Naive thymus-derived CD4-positive, alpha-beta T cell (primary cell): ENCODE measurements around the gene DUSP28. TPM values are rescaled to one million over a fixed set of nuclear protein-coding genes. Genes with fewer than 3 reads are reported as not detected.
A peak's percentile ranks its signal among the peaks of the same experiment; 100 is the strongest.

ENCODE experiments used
- ATAC-seq: fragments of 150-1000 bp; cut with Tn5 transposase; 2 replicates; pipeline ENCODE4 v1.10.0; 2021; ENCODE audit warnings: mild to moderate bottlenecking, moderate library complexity
- CTCF ChIA-PET: fragments of 350-600 bp; sonication (Branson Sonifier 250); formaldehyde crosslinking; loops from one replicate; lab custom pipeline; 2021; ENCODE audit warnings: antibody characterized with exemption; lab: Charles Lee
- POLR2A ChIA-PET: fragments of 350-600 bp; sonication (Branson Sonifier 250); formaldehyde crosslinking; loops from one replicate; lab custom pipeline; 2021; ENCODE audit warnings: antibody characterized with exemption, inconsistent platforms; lab: Charles Lee
- DNase-seq, 9 donors: peaks; one replicate each; pipeline versions ENCODE4 v3.0.0 to v3.0.0-alpha.2; 2020 to 2022; ENCODE audit warnings: mixed read lengths in 1 of 9
- H3K27ac ChIP-seq: one replicate; pipeline ENCODE4 v1.7.0; 2013; ENCODE audit warnings: mild to moderate bottlenecking, low read depth, low read length, moderate library complexity
- H3K27me3 ChIP-seq, 2 donors: one replicate each; pipeline ENCODE4 v1.7.0; 2013; ENCODE audit warnings: low read length in 2 of 2, mild to moderate bottlenecking in 2 of 2, moderate library complexity in 2 of 2; ENCODE audit not compliant: control insufficient read depth in 2 of 2, insufficient read depth in 2 of 2
- H3K36me3 ChIP-seq, 3 experiments: 1 replicate in 2 of 3; 2 replicates in 1 of 3; pipeline ENCODE4 v1.7.0; 2013; ENCODE audit warnings: low read length in 3 of 3, mild to moderate bottlenecking in 3 of 3, moderate library complexity in 1 of 3; ENCODE audit not compliant: insufficient read depth in 3 of 3, control insufficient read depth in 2 of 3
- H3K4me1 ChIP-seq, 2 donors: one replicate each; pipeline ENCODE4 v1.7.0; 2013; ENCODE audit warnings: low read length in 2 of 2, mild to moderate bottlenecking in 2 of 2, moderate library complexity in 1 of 2; ENCODE audit not compliant: control insufficient read depth in 2 of 2, insufficient read depth in 2 of 2
- H3K4me3 ChIP-seq: 2 replicates; pipeline ENCODE4 v1.7.0; 2013; ENCODE audit warnings: mild to moderate bottlenecking, low read length
- H3K9me3 ChIP-seq, 3 experiments: 1 replicate in 2 of 3; 2 replicates in 1 of 3; pipeline ENCODE4 v1.7.0; 2013; ENCODE audit warnings: low read length in 3 of 3; ENCODE audit not compliant: control insufficient read depth in 2 of 3
- H3K27ac Mint-ChIP-seq, 9 donors: one replicate each; pipeline ENCODE4 v1.8.0; 2020 to 2022; ENCODE audit warnings: mixed read lengths in 9 of 9, mild to moderate bottlenecking in 8 of 9, moderate library complexity in 5 of 9, inconsistent platforms in 2 of 9
- H3K27me3 Mint-ChIP-seq, 5 donors: one replicate each; pipeline ENCODE4 v1.8.0; 2021 to 2022; ENCODE audit warnings: mixed read lengths in 5 of 5, mild to moderate bottlenecking in 1 of 5
- H3K36me3 Mint-ChIP-seq, 5 donors: one replicate each; pipeline ENCODE4 v1.8.0; 2020 to 2022; ENCODE audit warnings: mixed read lengths in 5 of 5, mild to moderate bottlenecking in 3 of 5, inconsistent platforms in 1 of 5
- H3K4me1 Mint-ChIP-seq, 7 donors: one replicate each; pipeline ENCODE4 v1.8.0; 2020 to 2022; ENCODE audit warnings: mixed read lengths in 7 of 7, mild to moderate bottlenecking in 3 of 7, inconsistent platforms in 1 of 7
- H3K4me3 Mint-ChIP-seq, 10 donors: one replicate each; pipeline ENCODE4 v1.8.0; 2020 to 2022; ENCODE audit warnings: mild to moderate bottlenecking in 10 of 10, mixed read lengths in 10 of 10, moderate library complexity in 6 of 10, inconsistent platforms in 2 of 10
- H3K9me3 Mint-ChIP-seq, 11 donors: one replicate each; pipeline ENCODE4 v1.8.0; 2020 to 2022; ENCODE audit warnings: mixed read lengths in 11 of 11, mild to moderate bottlenecking in 4 of 11, inconsistent platforms in 1 of 11, moderate library complexity in 1 of 11
- intact Hi-C, 2 donors: fragments of 100-400 bp; cut with micrococcal nuclease; formaldehyde crosslinking; loops; one replicate each; pipeline ENCODE4 v1.15.1; 2023
- polyA plus RNA-seq, 2 donors: library from polyadenylated mRNA; unstranded; fragments of 300-500 nt; fragmentation: Illumina TruSeq; gene quantifications; one replicate each; pipeline ENCODE4 v1.2.3, GENCODE V29; 2021
- total RNA-seq, 6 experiments: library from RNA in 5 of 6; stranded (reverse) in 5 of 6; gene quantifications; 1 replicate in 5 of 6; 2 replicates in 1 of 6; pipeline ENCODE4 v1.2.3 and lab custom pipeline; 2021 to 2026

The DUSP28 gene
- total and polyA plus RNA-seq, 7 experiments from 2014 or later = 11.1 to 30.1 (median 17.8) TPM

GRCh38 chr2:240599141-240599583, 39.0 kb downstream of the DUSP28 start:
- CTCF ChIA-PET = no interaction called here
- H3K36me3 Mint-ChIP-seq = peaks cover 0 to 5% (median 0%) of the 10 kb centered on the region in 5 donors
- no peaks in the 10 kb centered on the region for H3K9me3 ChIP-seq
- peaks cover 0 to 4% (median 0%) of the 10 kb centered on the region in 7 donors for H3K4me1 Mint-ChIP-seq
- no peaks in the 10 kb centered on the region for H3K9me3 Mint-ChIP-seq
- H3K4me3 ChIP-seq = no peak overlapping the region
- no peak overlapping the region for H3K27ac ChIP-seq
- POLR2A ChIA-PET = no interaction called here
- H3K27me3 Mint-ChIP-seq = no peaks in the 10 kb centered on the region
- peaks cover 0 to 80% (median 0%) of the 10 kb centered on the region in 3 experiments for H3K36me3 ChIP-seq
- no peaks in the 10 kb centered on the region for H3K27me3 ChIP-seq
- H3K27ac Mint-ChIP-seq = peak overlapping the region in 1 of 9 donors; percentile 33
- DNase-seq = peak in 1 of 9 donors; percentile 2
- H3K4me3 Mint-ChIP-seq = no peak overlapping the region
- intact Hi-C loops = loop anchor here in 1 of 2 donors (10.0 kb wide), 1 partner anchor 106 kb away; no protein-coding TSS in a partner anchor
- ATAC-seq = no peak
- no peaks in the 10 kb centered on the region for H3K4me1 ChIP-seq

- intact Hi-C loops = no loop called here
- Histone ChIP-seq H3K4me1 (no peaks in the 10 kb centered on the region), H3K27me3 (no peaks in the 10 kb centered on the region), H3K9me3 (no peaks in the 10 kb centered on the region), H3K4me3 (no peak overlapping the region), H3K27ac (no peak overlapping the region), H3K36me3 (peaks cover 0 to 66% (median 0%) of the 10 kb centered on the region in 3 experiments)
- CTCF ChIA-PET = no interaction called here
- Mint-ChIP-seq H3K27ac (no peak overlapping the region), H3K36me3 (peaks cover 0 to 5% (median 0%) of the 10 kb centered on the region in 5 donors), H3K4me1 (peaks cover 0 to 11% (median 0%) of the 10 kb centered on the region in 7 donors), H3K9me3 (no peaks in the 10 kb centered on the region), H3K27me3 (no peaks in the 10 kb centered on the region), H3K4me3 (no peak overlapping the region)
- POLR2A ChIA-PET = no interaction called here
- ATAC-seq (no peak), DNase-seq (peak in 1 of 9 donors; percentile 1)
These were observed 40.3 kb downstream of the DUSP28 start for GRCh38 chr2:240600451-240600961.

GRCh38 chr2:240601061-240601830, 41.1 kb downstream of the DUSP28 start:
- peaks cover 0 to 59% (median 0%) of the 10 kb centered on the region in 3 experiments for H3K36me3 ChIP-seq
- H3K9me3 Mint-ChIP-seq = no peaks in the 10 kb centered on the region
- H3K27ac Mint-ChIP-seq = peak overlapping the region in 1 of 9 donors; percentile 65
- intact Hi-C loops = no loop called here
- no peaks in the 10 kb centered on the region for H3K9me3 ChIP-seq
- ChIA-PET POLR2A (no interaction called here), CTCF (no interaction called here)
- no peak overlapping the region for H3K27ac ChIP-seq
- no peak for ATAC-seq
- H3K4me3 Mint-ChIP-seq = no peak overlapping the region
- H3K4me1 Mint-ChIP-seq = peaks cover 0 to 7% (median 0%) of the 10 kb centered on the region in 7 donors
- no peaks in the 10 kb centered on the region for H3K4me1 ChIP-seq
- peak in 1 of 9 donors; percentile 2 for DNase-seq
- H3K27me3 ChIP-seq = no peaks in the 10 kb centered on the region
- no peaks in the 10 kb centered on the region for H3K27me3 Mint-ChIP-seq
- H3K4me3 ChIP-seq = no peak overlapping the region
- peaks cover 0 to 5% (median 0%) of the 10 kb centered on the region in 5 donors for H3K36me3 Mint-ChIP-seq

GRCh38 chr2:240601831-240602160, 41.6 kb downstream of the DUSP28 start:
- no peak overlapping the region for H3K4me3 Mint-ChIP-seq
- Histone ChIP-seq H3K9me3 (no peaks in the 10 kb centered on the region), H3K4me3 (no peak overlapping the region), H3K27me3 (no peaks in the 10 kb centered on the region), H3K4me1 (no peaks in the 10 kb centered on the region), H3K27ac (no peak overlapping the region), H3K36me3 (peaks cover 0 to 53% (median 0%) of the 10 kb centered on the region in 3 experiments)
- CTCF ChIA-PET = no interaction called here
- peaks cover 0 to 7% (median 0%) of the 10 kb centered on the region in 7 donors for H3K4me1 Mint-ChIP-seq
- H3K9me3 Mint-ChIP-seq = no peaks in the 10 kb centered on the region
- ATAC-seq (no peak), DNase-seq (peak in 1 of 9 donors; percentile 3)
- POLR2A ChIA-PET = no interaction called here
- no peaks in the 10 kb centered on the region for H3K27me3 Mint-ChIP-seq
- H3K27ac Mint-ChIP-seq = peak overlapping the region in 1 of 9 donors; percentile 65
- intact Hi-C loops = no loop called here
- H3K36me3 Mint-ChIP-seq = peaks cover 0 to 5% (median 0%) of the 10 kb centered on the region in 5 donors

GRCh38 chr2:240602266-240603050, 42.3 kb downstream of the DUSP28 start:
- CTCF ChIA-PET = no interaction called here
- H3K27me3 Mint-ChIP-seq = no peaks in the 10 kb centered on the region
- H3K36me3 Mint-ChIP-seq = peaks cover 0 to 7% (median 0%) of the 10 kb centered on the region in 5 donors

GRCh38 chr2:240603081-240603835, 43.1 kb downstream of the DUSP28 start:
- H3K27me3 Mint-ChIP-seq = no peaks in the 10 kb centered on the region
- ChIA-PET CTCF (no interaction called here), POLR2A (no interaction called here)
- Histone ChIP-seq H3K27ac (no peak overlapping the region), H3K4me3 (no peak overlapping the region), H3K36me3 (peaks cover 0 to 39% (median 0%) of the 10 kb centered on the region in 3 experiments), H3K27me3 (no peaks in the 10 kb centered on the region), H3K4me1 (no peaks in the 10 kb centered on the region), H3K9me3 (no peaks in the 10 kb centered on the region)
- H3K36me3 Mint-ChIP-seq = peaks cover 0 to 8% (median 0%) of the 10 kb centered on the region in 5 donors
- H3K4me3 Mint-ChIP-seq = no peak overlapping the region
- intact Hi-C loops = no loop called here
- ATAC-seq = no peak
- H3K4me1 Mint-ChIP-seq = peaks cover 0 to 10% (median 0%) of the 10 kb centered on the region in 7 donors
- peak in 1 of 9 donors; percentile 3 for DNase-seq
- no peaks in the 10 kb centered on the region for H3K9me3 Mint-ChIP-seq
- no peak overlapping the region for H3K27ac Mint-ChIP-seq

More at GRCh38 chr2:240602266-240603050, 42.3 kb downstream of the DUSP28 start:
- H3K27me3 ChIP-seq = no peaks in the 10 kb centered on the region
- H3K36me3 ChIP-seq = peaks cover 0 to 47% (median 0%) of the 10 kb centered on the region in 3 experiments
- H3K9me3 Mint-ChIP-seq = no peaks in the 10 kb centered on the region
- intact Hi-C loops = no loop called here
- H3K4me1 ChIP-seq = no peaks in the 10 kb centered on the region
- POLR2A ChIA-PET = no interaction called here
- H3K4me3 ChIP-seq = no peak overlapping the region
- peak overlapping the region in 2 of 9 donors; percentile 28 to 62 for H3K27ac Mint-ChIP-seq
- H3K9me3 ChIP-seq = no peaks in the 10 kb centered on the region
- ATAC-seq (no peak), DNase-seq (peak in 1 of 9 donors; percentile 5)
- no peak overlapping the region for H3K27ac ChIP-seq
- H3K4me1 Mint-ChIP-seq = peaks cover 0 to 7% (median 0%) of the 10 kb centered on the region in 7 donors
- H3K4me3 Mint-ChIP-seq = no peak overlapping the region
